KOPT-K1 (cell line): ENCODE data around the gene ARAF.

Source experiments
- H3K27ac ChIP-seq: fragments of 200-600 bp; sonication (generic); 2 replicates; pipeline ENCODE4 v1.5.1; 2016; ENCODE audit warnings: antibody characterized with exemption, mild to moderate bottlenecking, low read depth, low read length; ENCODE audit not compliant: poor library complexity, severe bottlenecking
- H3K36me3 ChIP-seq: fragments of 200-600 bp; sonication (generic); 2 replicates; pipeline ENCODE4 v1.5.1; 2017; ENCODE audit warnings: antibody characterized with exemption, mild to moderate bottlenecking, low read length, moderate library complexity; ENCODE audit not compliant: insufficient read depth
- H3K9me3 ChIP-seq: fragments of 200-600 bp; sonication (generic); 2 replicates; pipeline ENCODE4 v1.5.1; 2017; ENCODE audit warnings: antibody characterized with exemption, low read length, mild to moderate bottlenecking; ENCODE audit not compliant: insufficient read depth, poor library complexity, severe bottlenecking

The ARAF gene

GRCh38 chrX:47574547-47575301, 13.7 kb downstream of the ARAF start:
- Histone ChIP-seq H3K9me3 (no peaks in the 10 kb centered on the region), H3K36me3 (peaks cover 16% of the 10 kb centered on the region), H3K27ac (no peak overlapping the region)

DNA sequence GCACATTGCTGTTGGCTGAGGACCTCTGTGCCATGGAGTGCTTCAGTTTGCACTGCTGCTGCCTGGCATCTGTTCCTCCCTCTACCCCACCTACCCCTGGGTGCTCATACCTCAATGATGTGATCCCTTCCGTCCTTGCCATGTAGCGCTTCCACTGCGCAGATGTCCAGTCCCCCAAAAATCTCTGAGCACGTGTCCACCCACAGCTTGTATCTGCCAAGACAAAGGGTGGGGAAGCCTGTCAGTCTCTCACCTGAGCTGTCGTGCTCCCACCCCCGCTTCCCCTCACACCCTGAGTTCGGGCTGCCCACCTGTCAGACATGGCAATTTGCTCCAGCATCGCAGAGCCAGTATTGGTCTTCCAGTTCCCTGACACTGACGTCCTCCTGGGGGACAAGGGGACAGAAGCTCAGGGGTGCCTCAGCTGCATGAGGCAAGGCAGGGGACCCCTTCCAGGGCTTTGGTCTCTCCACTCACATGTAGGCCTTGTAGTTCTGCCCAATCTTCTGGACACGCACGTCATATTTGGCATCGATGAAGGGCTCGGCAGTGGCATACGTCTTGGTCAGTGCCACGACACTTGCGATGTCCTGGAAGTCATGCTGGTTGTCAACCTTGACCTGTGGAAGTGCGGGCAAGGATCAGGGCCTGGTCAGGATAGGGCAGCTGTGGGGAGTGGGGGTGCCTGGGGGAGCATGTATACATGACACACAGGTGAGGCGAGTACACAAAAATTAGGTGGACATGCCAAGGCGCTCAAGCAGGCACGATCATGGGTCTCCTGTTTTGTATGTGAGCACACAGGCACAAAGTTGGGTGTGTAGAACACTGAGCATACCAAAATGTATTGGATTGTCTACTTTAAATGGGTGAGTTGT, 15.3 kb downstream of the ARAF start:
- Histone ChIP-seq H3K27ac (no peak overlapping the region), H3K36me3 (peaks cover 9% of the 10 kb centered on the region; the same call in 1 of the 2 replicates), H3K9me3 (no peaks in the 10 kb centered on the region)

DNA sequence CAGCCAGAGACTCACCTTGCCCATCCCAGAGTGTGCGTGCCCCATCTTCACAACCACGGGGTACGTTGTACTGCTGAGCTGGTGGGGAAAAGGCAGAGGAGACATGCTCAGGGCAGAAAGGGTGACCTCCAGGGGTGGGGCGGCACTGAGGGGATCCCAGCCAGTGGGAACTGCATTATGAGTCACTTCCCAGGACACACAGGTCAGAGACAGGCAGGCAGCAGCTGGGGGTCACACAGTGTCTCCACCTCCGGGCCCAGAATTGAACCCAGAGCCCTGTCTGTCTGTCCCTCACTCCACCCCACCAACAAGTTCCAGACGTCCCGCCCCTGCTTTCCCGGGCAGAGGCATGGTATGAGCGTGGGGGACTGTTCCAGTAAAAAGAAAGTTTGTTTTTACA, 16.4 kb downstream of the ARAF start:
- Histone ChIP-seq H3K36me3 (no peaks in the 10 kb centered on the region), H3K9me3 (no peaks in the 10 kb centered on the region), H3K27ac (no peak overlapping the region)

DNA sequence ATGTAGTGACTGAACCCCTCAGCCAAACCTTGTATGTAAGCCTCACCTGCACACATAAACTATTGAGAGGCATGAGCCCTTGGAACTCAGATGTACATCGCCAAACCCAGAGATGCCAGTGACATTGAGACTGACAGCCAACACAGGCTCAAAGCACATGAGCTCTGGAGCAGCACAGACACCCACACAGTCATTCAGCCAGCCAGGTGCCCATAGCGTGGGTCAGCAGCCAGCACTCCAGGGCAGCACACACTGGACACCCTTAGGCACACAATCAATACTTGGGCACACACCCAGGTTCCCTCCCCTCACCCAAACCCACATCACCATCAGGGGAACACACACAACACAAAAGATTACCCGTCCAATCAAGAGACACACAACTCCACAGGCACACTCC, 16.9 kb downstream of the ARAF start:
- no peaks in the 10 kb centered on the region for H3K9me3 ChIP-seq
- no peak overlapping the region for H3K27ac ChIP-seq
- no peaks in the 10 kb centered on the region for H3K36me3 ChIP-seq

- Histone ChIP-seq H3K36me3 (no peaks in the 10 kb centered on the region), H3K27ac (no peak overlapping the region), H3K9me3 (no peaks in the 10 kb centered on the region)
Observed at GRCh38 chrX:47578692-47579091, 17.7 kb downstream of the ARAF start.

DNA sequence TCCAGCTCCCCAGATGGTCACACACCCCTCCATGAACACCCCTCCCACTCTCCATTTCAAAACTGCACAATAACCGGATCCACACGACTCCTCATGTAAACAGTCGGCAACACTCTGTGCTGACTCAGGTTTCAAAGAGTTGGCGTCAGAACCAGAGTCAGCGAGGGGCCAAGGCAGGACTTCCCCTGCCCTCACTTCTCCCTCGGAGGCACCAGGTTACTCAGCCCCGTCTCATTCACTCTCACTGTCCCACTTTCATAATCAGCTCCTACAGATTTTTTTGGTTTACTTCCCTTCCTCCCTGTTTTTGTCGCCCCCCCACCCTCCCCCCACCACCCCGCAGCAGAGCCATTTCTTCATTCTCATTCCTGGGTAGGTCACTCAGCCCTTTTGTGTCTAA, 18.5 kb downstream of the ARAF start:
- no peak overlapping the region for H3K27ac ChIP-seq
- H3K9me3 ChIP-seq: no peaks in the 10 kb centered on the region
- H3K36me3 ChIP-seq: no peaks in the 10 kb centered on the region

GRCh38 chrX:47581731-47582647, 21.0 kb downstream of the ARAF start, which contains the start of gene TIMP1:
Gene TIMP1 (plus strand): TSS chrX:47582436. CDS start chrX:47583416, 980 bp downstream.
- Histone ChIP-seq H3K36me3 (no peaks in the 10 kb centered on the region), H3K9me3 (no peaks in the 10 kb centered on the region), H3K27ac (peak within 1 kb of the TSS; percentile 25)

DNA sequence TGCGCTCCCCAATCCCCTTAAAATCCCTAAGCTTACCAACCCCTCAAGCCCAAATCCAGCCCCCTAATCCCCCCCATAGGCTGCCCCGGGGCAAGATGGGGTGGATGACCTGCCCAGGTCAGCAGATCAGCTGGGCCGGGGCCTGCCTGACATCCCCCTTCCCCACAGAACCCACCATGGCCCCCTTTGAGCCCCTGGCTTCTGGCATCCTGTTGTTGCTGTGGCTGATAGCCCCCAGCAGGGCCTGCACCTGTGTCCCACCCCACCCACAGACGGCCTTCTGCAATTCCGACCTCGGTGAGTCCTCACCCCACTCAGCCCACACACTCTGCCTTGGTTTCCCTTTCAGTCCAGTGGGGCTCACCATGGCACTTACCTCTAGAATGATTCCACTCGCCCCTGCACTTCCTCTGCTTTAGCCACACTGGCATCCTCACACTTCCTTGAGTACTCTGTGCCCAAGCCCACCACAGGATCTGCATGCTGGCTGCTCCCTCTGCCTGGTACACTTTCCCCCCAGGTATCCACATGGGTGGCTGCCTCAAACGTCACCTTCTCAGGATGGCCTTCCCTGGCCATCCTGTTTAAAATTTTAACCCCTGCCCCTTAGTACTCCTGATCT, 22.3 kb downstream of the ARAF start:
- H3K27ac ChIP-seq: no peak overlapping the region
- H3K9me3 ChIP-seq: no peaks in the 10 kb centered on the region
- H3K36me3 ChIP-seq: no peaks in the 10 kb centered on the region

DNA sequence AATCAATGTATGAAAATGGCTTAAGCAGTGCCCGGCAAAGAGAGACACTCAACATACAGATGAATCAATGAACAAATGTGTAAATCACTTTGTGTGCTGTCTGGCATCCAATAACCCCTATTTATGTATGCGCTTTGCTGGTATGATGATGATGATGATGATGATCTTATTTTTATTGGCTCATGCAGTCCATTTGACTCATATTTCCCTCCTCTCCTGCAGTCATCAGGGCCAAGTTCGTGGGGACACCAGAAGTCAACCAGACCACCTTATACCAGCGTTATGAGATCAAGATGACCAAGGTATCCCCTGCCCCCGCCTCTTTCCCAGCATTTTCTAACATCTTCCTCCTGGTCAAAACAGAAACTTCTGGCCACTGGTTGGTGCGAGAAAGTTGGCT, 23.7 kb downstream of the ARAF start:
- Histone ChIP-seq H3K36me3 (no peaks in the 10 kb centered on the region), H3K27ac (no peak overlapping the region), H3K9me3 (no peaks in the 10 kb centered on the region)

DNA sequence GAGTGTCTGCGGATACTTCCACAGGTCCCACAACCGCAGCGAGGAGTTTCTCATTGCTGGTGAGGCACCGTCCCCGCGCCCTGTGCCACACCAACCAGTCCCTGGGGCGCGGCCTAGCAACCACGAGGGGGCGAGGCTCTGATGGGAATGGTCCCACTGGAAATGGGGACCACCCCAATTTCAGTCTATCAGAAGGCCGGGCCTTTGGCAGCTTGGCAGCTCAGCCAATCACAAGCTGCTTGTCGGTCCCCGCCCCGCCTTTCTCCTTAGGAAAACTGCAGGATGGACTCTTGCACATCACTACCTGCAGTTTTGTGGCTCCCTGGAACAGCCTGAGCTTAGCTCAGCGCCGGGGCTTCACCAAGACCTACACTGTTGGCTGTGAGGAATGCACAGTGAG, 24.3 kb downstream of the ARAF start:
- Histone ChIP-seq H3K36me3 (no peaks in the 10 kb centered on the region), H3K9me3 (no peaks in the 10 kb centered on the region), H3K27ac (no peak overlapping the region)

- H3K36me3 ChIP-seq: no peaks in the 10 kb centered on the region
- H3K27ac ChIP-seq: no peak overlapping the region
Observed at GRCh38 chrX:47586043-47586787, 25.2 kb downstream of the ARAF start.

GRCh38 chrX:47587091-47587891, 26.3 kb downstream of the ARAF start:
- Histone ChIP-seq H3K9me3 (no peaks in the 10 kb centered on the region), H3K36me3 (no peaks in the 10 kb centered on the region), H3K27ac (no peak overlapping the region)

More at GRCh38 chrX:47586043-47586787, 25.2 kb downstream of the ARAF start:
- H3K9me3 ChIP-seq: no peaks in the 10 kb centered on the region
